ENCODE measurements around the gene PDE8A. TPM values are rescaled to one million over a fixed set of nuclear protein-coding genes. Genes with fewer than 3 reads are reported as not detected.
A peak's percentile ranks its signal among the peaks of the same experiment; 100 is the strongest.

PDE8A gene
- total RNA-seq, 1 donor from 2014 or later = 49.6 TPM

GRCh38 chr15:85028416-85028815, 46.8 kb downstream of the PDE8A start:
- Histone ChIP-seq H3K4me1 (ENCODE audit: control insufficient read depth in 3 of 3, insufficient read depth in 3 of 3, low read length in 3 of 3) (peaks cover 19 to 43% (median 20%) of the 10 kb centered on the region in 3 donors), H3K36me3 (ENCODE audit: control insufficient read depth in 3 of 3, insufficient read depth in 3 of 3, low read length in 3 of 3) (no peaks in the 10 kb centered on the region), H3K9me3 (ENCODE audit: control insufficient read depth in 3 of 3, low read length in 3 of 3) (no peaks in the 10 kb centered on the region), H3K27ac (ENCODE audit: low read depth, low read length) (no peak overlapping the region), H3K9ac (ENCODE audit: low read depth in 1 of 3, low read length in 3 of 3) (no peak overlapping the region), H3K4me3 (ENCODE audit: low read length in 3 of 3) (no peak overlapping the region), H3K27me3 (ENCODE audit: control insufficient read depth in 3 of 3, insufficient read depth in 3 of 3, low read length in 3 of 3) (no peaks in the 10 kb centered on the region)

- Histone ChIP-seq H3K36me3 (ENCODE audit: control insufficient read depth in 3 of 3, insufficient read depth in 3 of 3, low read length in 3 of 3) (no peaks in the 10 kb centered on the region), H3K4me3 (ENCODE audit: low read length in 3 of 3) (no peak overlapping the region), H3K9me3 (ENCODE audit: control insufficient read depth in 3 of 3, low read length in 3 of 3) (no peaks in the 10 kb centered on the region), H3K27me3 (ENCODE audit: control insufficient read depth in 3 of 3, insufficient read depth in 3 of 3, low read length in 3 of 3) (no peaks in the 10 kb centered on the region), H3K4me1 (ENCODE audit: control insufficient read depth in 3 of 3, insufficient read depth in 3 of 3, low read length in 3 of 3) (peaks cover 19 to 40% (median 20%) of the 10 kb centered on the region in 3 donors), H3K27ac (ENCODE audit: low read depth, low read length) (no peak overlapping the region), H3K9ac (ENCODE audit: low read depth in 1 of 3, low read length in 3 of 3) (no peak overlapping the region)
Observed at GRCh38 chr15:85029221-85029620, 47.6 kb downstream of the PDE8A start.

GRCh38 chr15:85030301-85030929, 48.8 kb downstream of the PDE8A start:
- Histone ChIP-seq H3K4me1 (ENCODE audit: control insufficient read depth in 3 of 3, insufficient read depth in 3 of 3, low read length in 3 of 3) (peaks cover 18 to 33% (median 19%) of the 10 kb centered on the region in 3 donors), H3K27me3 (ENCODE audit: control insufficient read depth in 3 of 3, insufficient read depth in 3 of 3, low read length in 3 of 3) (no peaks in the 10 kb centered on the region), H3K9me3 (ENCODE audit: control insufficient read depth in 3 of 3, low read length in 3 of 3) (no peaks in the 10 kb centered on the region), H3K4me3 (ENCODE audit: low read length in 3 of 3) (no peak overlapping the region), H3K9ac (ENCODE audit: low read depth in 1 of 3, low read length in 3 of 3) (no peak overlapping the region), H3K36me3 (ENCODE audit: control insufficient read depth in 3 of 3, insufficient read depth in 3 of 3, low read length in 3 of 3) (no peaks in the 10 kb centered on the region), H3K27ac (ENCODE audit: low read depth, low read length) (no peak overlapping the region)

- Histone ChIP-seq H3K36me3 (ENCODE audit: control insufficient read depth in 3 of 3, insufficient read depth in 3 of 3, low read length in 3 of 3) (no peaks in the 10 kb centered on the region), H3K4me3 (ENCODE audit: low read length in 3 of 3) (no peak overlapping the region), H3K9me3 (ENCODE audit: control insufficient read depth in 3 of 3, low read length in 3 of 3) (no peaks in the 10 kb centered on the region), H3K9ac (ENCODE audit: low read depth in 1 of 3, low read length in 3 of 3) (peak overlapping the region in 1 of 3 donors; percentile 58), H3K27me3 (ENCODE audit: control insufficient read depth in 3 of 3, insufficient read depth in 3 of 3, low read length in 3 of 3) (no peaks in the 10 kb centered on the region), H3K4me1 (ENCODE audit: control insufficient read depth in 3 of 3, insufficient read depth in 3 of 3, low read length in 3 of 3) (peaks cover 9 to 25% (median 12%) of the 10 kb centered on the region in 3 donors), H3K27ac (ENCODE audit: low read depth, low read length) (no peak overlapping the region)
Observed at GRCh38 chr15:85031086-85031943, 49.7 kb downstream of the PDE8A start.

- Histone ChIP-seq H3K27ac (ENCODE audit: low read depth, low read length) (no peak overlapping the region), H3K36me3 (ENCODE audit: control insufficient read depth in 3 of 3, insufficient read depth in 3 of 3, low read length in 3 of 3) (no peaks in the 10 kb centered on the region), H3K4me3 (ENCODE audit: low read length in 3 of 3) (no peak overlapping the region), H3K27me3 (ENCODE audit: control insufficient read depth in 3 of 3, insufficient read depth in 3 of 3, low read length in 3 of 3) (no peaks in the 10 kb centered on the region), H3K9me3 (ENCODE audit: control insufficient read depth in 3 of 3, low read length in 3 of 3) (no peaks in the 10 kb centered on the region), H3K4me1 (ENCODE audit: control insufficient read depth in 3 of 3, insufficient read depth in 3 of 3, low read length in 3 of 3) (peaks cover 8 to 23% (median 13%) of the 10 kb centered on the region in 3 donors), H3K9ac (ENCODE audit: low read depth in 1 of 3, low read length in 3 of 3) (peak overlapping the region in 1 of 3 donors; percentile 58)
Observed at GRCh38 chr15:85031944-85032558, 50.4 kb downstream of the PDE8A start.

- Histone ChIP-seq H3K27ac (ENCODE audit: low read depth, low read length) (no peak overlapping the region), H3K9ac (ENCODE audit: low read depth in 1 of 3, low read length in 3 of 3) (no peak overlapping the region), H3K4me3 (ENCODE audit: low read length in 3 of 3) (no peak overlapping the region), H3K9me3 (ENCODE audit: control insufficient read depth in 3 of 3, low read length in 3 of 3) (no peaks in the 10 kb centered on the region), H3K27me3 (ENCODE audit: control insufficient read depth in 3 of 3, insufficient read depth in 3 of 3, low read length in 3 of 3) (no peaks in the 10 kb centered on the region), H3K4me1 (ENCODE audit: control insufficient read depth in 3 of 3, insufficient read depth in 3 of 3, low read length in 3 of 3) (peaks cover 8 to 18% (median 13%) of the 10 kb centered on the region in 3 donors), H3K36me3 (ENCODE audit: control insufficient read depth in 3 of 3, insufficient read depth in 3 of 3, low read length in 3 of 3) (no peaks in the 10 kb centered on the region)
Observed at GRCh38 chr15:85033148-85033547, 51.5 kb downstream of the PDE8A start.

GRCh38 chr15:85034276-85034675, 52.6 kb downstream of the PDE8A start:
- Histone ChIP-seq H3K4me3 (ENCODE audit: low read length in 3 of 3) (no peak overlapping the region), H3K27me3 (ENCODE audit: control insufficient read depth in 3 of 3, insufficient read depth in 3 of 3, low read length in 3 of 3) (no peaks in the 10 kb centered on the region), H3K4me1 (ENCODE audit: control insufficient read depth in 3 of 3, insufficient read depth in 3 of 3, low read length in 3 of 3) (peaks cover 8 to 18% (median 13%) of the 10 kb centered on the region in 3 donors), H3K27ac (ENCODE audit: low read depth, low read length) (no peak overlapping the region), H3K36me3 (ENCODE audit: control insufficient read depth in 3 of 3, insufficient read depth in 3 of 3, low read length in 3 of 3) (no peaks in the 10 kb centered on the region), H3K9me3 (ENCODE audit: control insufficient read depth in 3 of 3, low read length in 3 of 3) (no peaks in the 10 kb centered on the region), H3K9ac (ENCODE audit: low read depth in 1 of 3, low read length in 3 of 3) (no peak overlapping the region)

GRCh38 chr15:85035980-85036379, 54.3 kb downstream of the PDE8A start:
- Histone ChIP-seq H3K9me3 (ENCODE audit: control insufficient read depth in 3 of 3, low read length in 3 of 3) (no peaks in the 10 kb centered on the region), H3K27ac (ENCODE audit: low read depth, low read length) (no peak overlapping the region), H3K4me1 (ENCODE audit: control insufficient read depth in 3 of 3, insufficient read depth in 3 of 3, low read length in 3 of 3) (peaks cover 5 to 10% (median 8%) of the 10 kb centered on the region in 3 donors), H3K4me3 (ENCODE audit: low read length in 3 of 3) (no peak overlapping the region), H3K27me3 (ENCODE audit: control insufficient read depth in 3 of 3, insufficient read depth in 3 of 3, low read length in 3 of 3) (no peaks in the 10 kb centered on the region), H3K9ac (ENCODE audit: low read depth in 1 of 3, low read length in 3 of 3) (no peak overlapping the region), H3K36me3 (ENCODE audit: control insufficient read depth in 3 of 3, insufficient read depth in 3 of 3, low read length in 3 of 3) (no peaks in the 10 kb centered on the region)

- no peaks in the 10 kb centered on the region for H3K36me3 ChIP-seq (ENCODE audit: control insufficient read depth in 3 of 3, insufficient read depth in 3 of 3, low read length in 3 of 3)
- no peak overlapping the region for H3K27ac ChIP-seq (ENCODE audit: low read depth, low read length)
- H3K27me3 ChIP-seq (ENCODE audit: control insufficient read depth in 3 of 3, insufficient read depth in 3 of 3, low read length in 3 of 3) = no peaks in the 10 kb centered on the region
- H3K9ac ChIP-seq (ENCODE audit: low read depth in 1 of 3, low read length in 3 of 3) = no peak overlapping the region
- H3K4me1 ChIP-seq (ENCODE audit: control insufficient read depth in 3 of 3, insufficient read depth in 3 of 3, low read length in 3 of 3) = peaks cover 0 to 10% (median 7%) of the 10 kb centered on the region in 3 donors
- no peak overlapping the region for H3K4me3 ChIP-seq (ENCODE audit: low read length in 3 of 3)
- no peaks in the 10 kb centered on the region for H3K9me3 ChIP-seq (ENCODE audit: control insufficient read depth in 3 of 3, low read length in 3 of 3)
Observed at GRCh38 chr15:85036716-85037115, 55.1 kb downstream of the PDE8A start.

- no peak overlapping the region for H3K9ac ChIP-seq (ENCODE audit: low read depth in 1 of 3, low read length in 3 of 3)
- H3K9me3 ChIP-seq (ENCODE audit: control insufficient read depth in 3 of 3, low read length in 3 of 3) = no peaks in the 10 kb centered on the region
- no peaks in the 10 kb centered on the region for H3K36me3 ChIP-seq (ENCODE audit: control insufficient read depth in 3 of 3, insufficient read depth in 3 of 3, low read length in 3 of 3)
- H3K27ac ChIP-seq (ENCODE audit: low read depth, low read length) = no peak overlapping the region
- peaks cover 0 to 10% (median 3%) of the 10 kb centered on the region in 3 donors for H3K4me1 ChIP-seq (ENCODE audit: control insufficient read depth in 3 of 3, insufficient read depth in 3 of 3, low read length in 3 of 3)
- H3K27me3 ChIP-seq (ENCODE audit: control insufficient read depth in 3 of 3, insufficient read depth in 3 of 3, low read length in 3 of 3) = no peaks in the 10 kb centered on the region
- H3K4me3 ChIP-seq (ENCODE audit: low read length in 3 of 3) = no peak overlapping the region
Observed at GRCh38 chr15:85037641-85038040, 56.0 kb downstream of the PDE8A start.

Data from skeletal muscle tissue (tissue), 4 donors.